ENCODE measurements around the gene CXorf49.

Gene CXorf49

DNA sequence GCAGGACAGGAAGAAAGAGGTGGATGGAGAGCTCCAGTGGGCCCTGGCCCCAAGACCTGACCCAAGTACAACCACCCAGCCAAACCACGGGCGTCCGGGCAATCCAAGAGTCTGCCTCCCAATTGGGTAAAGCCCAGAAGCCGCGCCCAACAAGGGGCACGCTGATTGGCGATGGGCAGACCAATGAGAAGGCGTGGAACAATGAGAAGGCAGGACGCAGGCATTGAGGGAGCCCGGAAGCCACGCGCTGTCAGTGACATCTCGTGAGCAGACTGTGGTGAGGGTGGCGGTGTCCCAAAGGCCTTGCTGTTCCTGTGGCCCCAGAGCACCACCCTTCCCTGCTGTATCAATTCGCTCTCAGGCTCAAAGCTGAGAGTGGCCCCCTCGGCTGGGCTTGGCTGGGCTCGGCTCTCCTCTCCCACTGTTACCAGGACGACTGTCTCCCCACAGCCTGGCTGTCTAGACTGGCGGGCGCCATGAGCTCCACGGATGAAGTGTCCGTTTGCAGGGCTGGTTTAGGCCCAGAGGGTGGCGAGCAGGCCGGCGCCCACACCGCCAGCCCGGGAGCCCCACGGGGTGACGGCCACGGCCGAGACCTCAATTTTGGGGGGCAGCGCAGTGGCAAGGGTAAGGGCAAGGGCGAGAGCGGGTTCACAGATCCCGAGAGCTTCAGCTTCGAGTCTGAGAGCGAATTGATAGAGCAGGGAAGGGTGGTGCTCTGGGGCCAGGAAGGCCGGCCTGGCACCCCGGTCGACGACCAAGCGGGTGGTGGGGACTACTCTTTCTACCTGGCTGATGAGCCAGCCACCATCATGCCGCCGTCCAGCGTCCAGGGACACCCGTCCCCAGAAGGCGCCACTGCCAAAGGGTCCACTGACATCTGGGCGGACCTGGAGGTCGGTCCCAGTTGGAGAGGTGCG, 50.5 kb downstream of the CXorf49 start, which contains the start of gene LOC101059915:
LOC101059915 (plus strand) TSS at position 219 of the 920 bp plus-strand sequence.
- H3K27ac ChIP-seq, result no peak within 1 kb of the TSS
- TF ChIP-seq, protein P1, sequence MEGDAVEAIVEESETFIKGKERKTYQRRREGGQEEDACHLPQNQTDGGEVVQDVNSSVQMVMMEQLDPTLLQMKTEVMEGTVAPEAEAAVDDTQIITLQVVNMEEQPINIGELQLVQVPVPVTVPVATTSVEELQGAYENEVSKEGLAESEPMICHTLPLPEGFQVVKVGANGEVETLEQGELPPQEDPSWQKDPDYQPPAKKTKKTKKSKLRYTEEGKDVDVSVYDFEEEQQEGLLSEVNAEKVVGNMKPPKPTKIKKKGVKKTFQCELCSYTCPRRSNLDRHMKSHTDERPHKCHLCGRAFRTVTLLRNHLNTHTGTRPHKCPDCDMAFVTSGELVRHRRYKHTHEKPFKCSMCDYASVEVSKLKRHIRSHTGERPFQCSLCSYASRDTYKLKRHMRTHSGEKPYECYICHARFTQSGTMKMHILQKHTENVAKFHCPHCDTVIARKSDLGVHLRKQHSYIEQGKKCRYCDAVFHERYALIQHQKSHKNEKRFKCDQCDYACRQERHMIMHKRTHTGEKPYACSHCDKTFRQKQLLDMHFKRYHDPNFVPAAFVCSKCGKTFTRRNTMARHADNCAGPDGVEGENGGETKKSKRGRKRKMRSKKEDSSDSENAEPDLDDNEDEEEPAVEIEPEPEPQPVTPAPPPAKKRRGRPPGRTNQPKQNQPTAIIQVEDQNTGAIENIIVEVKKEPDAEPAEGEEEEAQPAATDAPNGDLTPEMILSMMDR (conservative IDR thresholded peaks at IDR 0.05), result no peak

DNA sequence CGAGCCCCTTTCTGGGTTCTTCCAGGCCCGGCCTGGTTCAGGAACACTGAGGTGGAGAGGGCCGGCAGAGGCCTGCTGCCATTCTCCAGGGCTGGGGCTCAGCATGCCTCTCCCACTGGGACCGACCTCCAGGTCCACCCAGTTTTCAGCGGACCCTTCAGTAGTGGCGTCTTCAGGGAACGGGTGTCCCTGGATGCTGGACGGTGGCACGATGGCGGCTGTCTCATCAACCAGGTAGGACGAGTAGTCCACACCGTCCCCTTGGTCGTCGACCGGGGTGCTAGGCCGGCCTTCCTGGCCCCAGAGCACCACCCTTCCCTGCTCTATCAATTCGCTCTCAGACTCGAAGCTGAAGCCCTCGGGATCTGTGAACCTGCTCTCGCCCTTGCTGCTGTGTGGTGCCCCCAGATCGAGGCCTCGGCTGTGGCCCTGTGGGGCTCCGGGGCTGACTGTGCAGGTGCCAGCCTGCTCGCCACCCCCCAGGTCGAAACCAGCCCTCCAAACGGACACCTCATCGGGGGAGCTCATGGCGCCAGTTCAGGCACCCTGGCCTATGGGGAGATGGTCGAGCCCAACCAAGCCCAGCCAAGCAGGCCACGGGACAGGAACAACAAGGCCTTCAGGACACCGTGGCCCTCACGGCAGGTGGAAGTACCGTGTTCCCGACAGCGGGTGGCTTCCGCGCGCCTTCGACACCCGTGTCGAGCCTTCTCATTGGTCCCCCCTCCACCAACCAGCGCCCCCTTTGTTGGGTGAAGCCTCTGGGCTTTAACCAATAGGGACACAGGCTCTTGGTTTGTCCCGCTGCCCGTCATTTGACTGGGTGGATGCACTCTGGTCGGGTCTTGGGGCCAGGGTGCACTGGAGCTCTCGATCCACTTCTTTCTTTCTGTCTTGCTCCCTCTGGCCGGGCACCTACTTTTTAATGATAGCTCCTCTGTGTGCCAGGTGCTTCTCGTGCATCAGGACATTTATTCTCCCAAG, 51.6 kb downstream of the CXorf49 start:
- TF ChIP-seq, protein P1 (conservative IDR thresholded peaks at IDR 0.05), result no peak
- H3K27ac ChIP-seq, result no peak overlapping the region

DNA sequence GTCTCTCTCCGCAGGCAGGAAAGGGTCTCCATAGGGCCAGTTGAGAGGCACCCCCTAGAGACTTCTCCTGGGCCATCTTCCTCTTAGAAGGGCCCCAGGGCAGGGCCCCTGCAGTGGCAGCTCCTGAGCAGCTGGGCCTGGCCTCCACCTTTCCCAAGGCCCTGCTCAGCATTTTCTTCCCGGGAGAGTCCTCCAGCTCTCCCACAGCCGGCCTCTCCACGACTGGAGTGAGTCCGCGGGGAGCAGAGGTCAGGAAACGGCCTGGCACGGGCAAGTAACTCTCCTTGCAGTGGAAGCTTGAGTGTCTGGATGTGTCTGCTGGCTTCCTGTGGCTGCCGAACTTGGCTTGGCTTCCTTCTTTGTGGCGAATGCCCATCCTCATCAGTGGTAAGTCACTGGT, 52.3 kb downstream of the CXorf49 start:
- H3K27ac ChIP-seq, result no peak overlapping the region
- TF ChIP-seq, protein P1 (conservative IDR thresholded peaks at IDR 0.05), result no peak

DNA sequence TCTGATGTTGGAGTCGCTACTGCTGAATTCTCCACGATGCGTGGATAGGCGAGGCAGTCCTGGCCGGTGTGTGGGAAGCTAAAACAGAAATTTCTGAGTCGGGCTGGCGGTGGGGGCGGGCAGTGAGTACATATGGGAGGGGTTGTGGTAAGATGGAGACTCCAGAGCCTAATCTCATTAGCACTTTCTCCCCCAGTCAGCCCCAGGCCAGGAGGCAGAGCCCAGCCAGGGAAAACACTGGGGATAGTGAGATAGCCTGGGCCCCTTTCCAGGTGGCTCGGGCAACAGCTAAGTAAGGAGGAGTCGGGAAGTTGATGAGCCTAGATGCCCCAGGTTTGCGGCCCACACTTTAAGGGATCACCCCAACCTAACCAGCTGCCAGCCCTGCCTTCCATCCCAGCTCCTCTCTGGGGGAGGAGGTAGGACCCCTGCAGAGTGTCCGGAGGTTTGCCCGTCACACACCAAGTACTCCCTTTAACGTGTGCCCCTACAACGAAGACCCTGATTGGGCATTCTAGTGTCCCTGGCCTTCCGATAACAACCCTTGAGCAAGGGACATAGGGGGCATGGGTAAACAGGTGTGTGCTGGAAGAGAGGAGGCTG, 53.1 kb downstream of the CXorf49 start:
- no peak overlapping the region for H3K27ac ChIP-seq
- TF ChIP-seq, protein P1 (conservative IDR thresholded peaks at IDR 0.05), result no peak

Data from VCaP (cell line).